ENCODE results near the gene SPATA18. TPM values are rescaled to one million over a fixed set of nuclear protein-coding genes. Genes with fewer than 3 reads are reported as not detected.
"Not testable (repeated sequence)": the region's sequence is repeated elsewhere in the genome, so short reads cannot be mapped to it uniquely, and the experiment has no call there.

Gene SPATA18
- total RNA-seq, 1 donor from 2014 or later: 12.4 TPM

DNA sequence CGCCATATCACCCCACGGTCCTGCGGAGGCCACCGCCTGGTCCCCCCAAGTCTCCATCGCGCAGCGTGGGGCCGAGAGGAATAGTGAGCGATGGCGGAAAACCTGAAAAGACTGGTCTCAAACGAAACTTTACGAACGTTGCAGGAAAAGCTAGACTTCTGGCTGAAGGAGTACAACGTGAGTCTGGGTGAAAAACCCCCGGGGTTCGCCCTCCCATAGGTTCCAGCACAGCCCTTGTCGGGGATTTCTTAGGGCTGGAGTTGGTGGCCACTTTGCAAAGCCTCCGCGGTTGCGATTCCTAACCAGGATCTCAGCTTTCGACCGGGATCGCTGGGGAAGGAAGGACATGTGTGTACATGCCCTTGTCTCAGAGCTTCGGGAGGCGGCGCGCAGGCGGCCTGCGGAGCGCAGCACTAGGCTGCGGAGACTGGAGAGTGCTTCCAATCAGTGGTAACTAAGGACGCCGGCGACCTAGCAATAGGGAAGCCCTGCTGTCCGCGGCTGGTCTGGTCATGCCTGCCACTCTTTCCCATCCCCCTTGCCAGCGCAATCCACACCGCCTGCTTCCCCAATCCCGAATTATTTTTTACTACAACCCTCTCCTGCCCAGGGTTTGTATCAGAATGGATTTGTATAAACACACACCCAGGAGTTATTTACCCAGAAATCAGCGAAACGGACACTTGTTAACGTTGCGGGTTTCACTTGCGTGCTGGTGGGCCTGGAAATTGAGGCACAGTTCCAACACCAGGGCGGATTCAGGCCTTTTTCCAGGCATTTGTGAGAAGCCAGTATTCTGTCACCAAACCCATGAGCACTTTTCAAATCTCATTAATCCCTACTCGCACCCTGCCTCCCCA is 741 bp downstream of the SPATA18 start:
- peak; percentile 81 for DNase-seq (ENCODE audit: low spot score)

DNA sequence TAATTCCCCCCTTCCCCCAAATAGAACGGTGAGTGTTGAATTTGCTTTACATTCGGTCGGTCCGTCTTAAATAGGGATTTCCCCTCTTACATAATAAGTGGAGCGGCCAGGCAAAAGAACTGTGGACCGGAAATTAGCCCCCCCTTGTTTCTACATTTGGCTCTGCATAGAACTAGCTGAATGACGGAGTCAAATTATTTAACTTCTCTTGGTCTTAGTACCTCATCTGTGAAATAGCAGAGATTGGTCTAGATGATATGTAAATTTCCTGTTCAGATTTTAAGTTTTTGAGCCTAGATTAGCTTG is 1.3 kb downstream of the SPATA18 start:
- no peak for DNase-seq (ENCODE audit: low spot score)

DNA sequence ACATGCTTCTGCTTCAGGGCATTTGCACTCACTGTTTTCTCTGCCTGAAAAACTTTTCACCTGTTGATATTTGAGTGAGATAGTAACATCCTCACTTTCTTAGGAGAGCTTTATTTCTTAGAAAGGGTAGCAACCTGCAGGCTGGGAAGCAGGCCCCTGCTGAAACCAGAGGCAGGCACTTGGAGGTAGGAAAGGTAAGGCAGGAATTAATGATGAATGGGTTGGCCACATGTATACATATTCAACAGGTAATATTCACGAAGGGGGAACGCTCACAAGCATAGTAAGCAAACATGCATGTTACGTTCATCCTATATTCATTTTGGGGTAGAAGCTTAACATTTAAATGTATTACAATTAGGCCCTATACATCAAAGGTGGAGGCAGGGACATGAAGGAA is 3.1 kb downstream of the SPATA18 start:
- no peak for DNase-seq (ENCODE audit: low spot score)

DNA sequence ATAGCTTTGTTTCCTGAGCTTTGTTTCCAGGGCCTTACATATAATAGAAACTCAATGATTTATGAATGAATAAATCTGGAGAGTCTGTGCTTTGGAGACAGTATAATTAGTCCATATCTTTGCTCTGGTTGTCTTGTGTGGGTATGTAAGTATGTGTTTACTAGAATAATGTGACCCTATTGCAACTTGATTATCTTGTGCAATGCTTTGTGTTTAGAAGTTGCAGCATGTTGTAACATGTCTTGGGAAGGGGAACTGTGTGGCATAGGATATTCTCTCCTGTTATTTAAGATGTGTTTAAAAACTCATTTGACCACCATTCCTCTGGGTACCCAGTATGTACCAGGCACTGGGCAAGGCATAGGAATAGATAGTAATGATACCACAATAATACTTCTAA is 6.1 kb downstream of the SPATA18 start:
- no peak for DNase-seq (ENCODE audit: low spot score)

DNA sequence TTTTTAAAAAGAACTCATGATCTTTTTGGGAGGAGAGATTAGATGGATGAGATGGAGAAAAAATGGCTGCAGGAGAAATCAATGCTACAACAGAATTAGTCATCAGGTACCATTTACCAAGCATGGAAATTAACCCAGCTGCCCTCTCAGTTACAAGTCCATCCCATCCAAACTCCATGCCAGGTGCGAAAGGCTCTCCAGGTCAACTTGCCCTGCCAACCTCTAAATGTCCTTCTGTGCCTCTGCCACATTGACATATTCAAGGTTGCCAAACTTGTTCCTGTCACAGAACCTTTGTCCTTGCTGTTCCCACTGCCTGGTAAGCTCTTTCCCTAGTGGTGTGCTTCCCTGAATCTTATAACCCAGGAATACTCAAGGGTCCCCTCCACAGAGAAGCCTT is 7.2 kb downstream of the SPATA18 start:
- no peak for DNase-seq (ENCODE audit: low spot score)

DNA sequence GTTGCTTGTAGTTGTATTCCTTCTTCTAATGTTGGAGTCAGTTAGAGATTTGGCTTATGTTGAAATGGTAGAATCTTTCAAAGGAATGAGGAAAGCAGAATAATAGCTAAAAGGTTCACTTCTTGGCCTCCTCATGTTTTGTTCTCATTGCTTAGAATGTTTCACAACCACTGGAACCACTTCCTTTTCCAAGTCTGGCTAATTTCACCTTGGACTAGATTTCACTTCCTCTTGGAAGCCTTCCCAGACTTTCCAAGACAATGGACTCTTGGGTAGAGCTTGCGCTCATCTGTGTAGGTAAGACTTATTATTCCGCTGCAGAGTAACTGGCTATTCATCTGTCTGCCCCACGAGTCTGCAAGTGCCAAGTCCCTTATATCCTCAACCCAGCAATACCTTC is 8.3 kb downstream of the SPATA18 start:
- DNase-seq (ENCODE audit: low spot score): no peak

DNA sequence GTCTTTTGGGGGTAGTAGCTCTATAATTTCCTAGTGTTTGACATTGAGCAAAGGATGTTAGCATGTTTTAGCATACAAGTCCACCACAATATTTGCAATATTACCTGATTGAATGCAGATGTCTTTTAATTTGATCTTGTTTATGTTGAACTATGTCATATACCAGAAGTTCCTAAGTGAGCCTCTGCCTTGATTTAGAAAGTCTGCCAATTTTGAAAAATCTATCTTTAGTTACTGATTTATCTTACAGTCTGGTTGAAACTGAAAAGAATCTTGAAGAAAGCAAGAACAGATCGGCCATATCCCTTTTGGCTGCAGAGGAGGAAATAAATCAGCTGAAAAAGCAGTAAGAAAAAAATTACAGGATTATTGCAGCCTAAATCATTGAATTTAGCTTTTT is 18.5 kb downstream of the SPATA18 start:
- no peak for DNase-seq (ENCODE audit: low spot score)

DNA sequence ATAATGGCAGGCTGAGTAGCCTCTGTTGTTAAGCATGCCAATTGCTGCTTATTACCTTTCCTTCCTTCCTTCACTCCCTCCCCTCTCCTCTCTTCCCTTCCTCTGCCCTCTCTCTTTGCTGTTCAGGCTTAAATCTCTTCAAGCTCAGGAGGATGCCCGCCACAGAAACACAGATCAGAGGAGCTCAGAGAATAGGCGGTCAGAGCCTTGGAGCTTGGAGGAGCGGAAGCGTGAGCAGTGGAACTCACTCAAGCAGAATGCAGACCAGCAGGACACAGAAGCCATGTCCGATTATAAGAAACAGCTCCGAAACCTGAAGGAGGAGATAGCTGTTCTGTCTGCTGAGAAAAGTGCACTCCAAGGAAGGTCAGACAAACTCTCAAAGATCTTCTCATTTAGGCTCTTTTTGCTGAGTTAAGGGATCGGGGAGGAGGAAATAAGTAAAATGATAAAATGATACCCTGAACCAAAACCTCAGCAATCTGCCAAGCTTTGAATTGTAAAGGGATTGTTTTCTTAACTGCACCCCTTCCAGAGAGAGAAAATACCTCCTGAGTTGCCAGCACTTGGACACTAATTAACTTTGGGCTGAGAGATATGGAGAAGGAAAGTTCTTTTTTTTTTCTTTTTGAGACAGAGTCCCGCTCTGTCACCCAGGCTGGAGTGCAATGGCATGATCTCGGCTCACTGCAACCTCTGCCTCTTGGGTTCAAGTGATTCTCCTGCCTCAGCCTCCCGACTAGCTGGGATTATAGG is 20.9 kb downstream of the SPATA18 start:
- DNase-seq (ENCODE audit: low spot score): no peak

DNA sequence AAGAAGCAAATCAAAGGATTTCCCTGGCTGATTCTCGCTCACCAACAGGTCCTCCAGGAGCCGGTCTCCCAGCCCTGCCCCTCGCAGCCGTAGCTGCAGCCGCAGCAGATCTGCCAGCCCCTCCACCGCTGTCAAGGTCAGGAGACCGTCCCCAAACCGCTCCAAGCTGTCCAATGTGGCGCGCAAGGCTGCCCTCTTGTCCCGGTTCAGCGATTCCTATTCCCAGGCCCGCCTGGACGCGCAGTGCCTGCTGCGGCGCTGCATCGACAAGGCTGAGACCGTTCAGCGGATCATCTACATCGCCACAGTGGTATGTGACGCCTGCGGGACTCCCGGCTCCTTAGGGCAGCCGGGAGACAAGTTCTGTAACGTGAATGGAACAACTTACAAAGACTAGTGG is 25.6 kb downstream of the SPATA18 start:
- DNase-seq (ENCODE audit: low spot score): no peak

DNA sequence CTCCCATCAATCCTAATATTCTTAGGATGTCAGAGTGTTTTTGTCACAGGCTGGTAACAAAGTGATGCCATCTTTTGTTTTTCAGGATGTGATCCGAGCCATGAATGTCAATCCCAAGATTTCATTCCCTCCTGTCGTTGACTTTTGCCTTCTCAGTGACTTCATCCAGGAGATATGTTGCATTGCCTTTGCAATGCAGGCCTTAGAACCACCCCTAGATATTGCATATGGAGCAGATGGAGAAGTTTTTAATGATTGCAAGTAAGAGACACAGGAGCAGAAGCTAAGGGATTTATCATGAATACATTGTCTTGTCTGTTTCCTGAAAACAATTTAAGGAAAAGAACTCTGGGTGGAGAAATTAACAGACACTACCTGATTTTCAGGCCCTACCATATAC is 28.6 kb downstream of the SPATA18 start:
- no peak for DNase-seq (ENCODE audit: low spot score)

DNA sequence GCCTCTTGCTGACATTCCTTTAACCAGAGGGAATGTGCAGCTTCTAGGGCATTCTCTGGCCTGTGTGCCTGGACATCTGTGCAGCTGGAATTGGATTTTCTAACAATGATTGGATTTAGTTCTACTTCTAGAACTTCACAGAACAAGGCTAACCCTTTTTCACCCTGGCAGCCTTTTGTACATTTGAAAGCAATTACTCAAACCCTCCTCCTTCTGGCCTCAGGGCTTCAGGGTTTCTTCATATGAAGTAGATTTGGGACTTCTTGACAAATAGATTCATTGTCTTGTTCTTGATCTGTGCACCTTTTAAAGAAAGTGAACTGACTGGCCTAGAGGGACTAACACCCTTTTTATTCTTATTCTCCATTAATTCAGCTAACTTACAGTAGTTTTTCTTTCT is 30.1 kb downstream of the SPATA18 start:
- no peak for DNase-seq (ENCODE audit: low spot score)

DNA sequence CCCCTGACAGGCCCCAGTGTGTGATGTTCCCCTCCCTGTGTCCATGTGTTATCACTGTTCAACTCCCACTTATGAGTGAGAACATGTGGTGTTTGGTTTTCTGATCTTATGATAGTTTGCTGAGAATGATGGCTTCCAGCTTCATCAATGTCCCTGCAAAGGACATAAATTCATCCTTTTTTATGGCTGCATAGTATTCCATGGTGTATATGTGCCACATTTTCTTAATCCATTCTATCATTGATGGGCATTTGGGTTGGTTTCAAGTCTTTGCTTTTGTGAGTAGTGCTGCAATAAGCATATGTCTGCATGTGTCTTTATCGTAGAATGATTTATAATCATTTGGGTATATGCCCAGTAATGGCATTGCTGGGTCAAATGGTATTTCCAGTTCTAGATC is 35.3 kb downstream of the SPATA18 start:
- DNase-seq (ENCODE audit: low spot score): not testable (repeated sequence)

DNA sequence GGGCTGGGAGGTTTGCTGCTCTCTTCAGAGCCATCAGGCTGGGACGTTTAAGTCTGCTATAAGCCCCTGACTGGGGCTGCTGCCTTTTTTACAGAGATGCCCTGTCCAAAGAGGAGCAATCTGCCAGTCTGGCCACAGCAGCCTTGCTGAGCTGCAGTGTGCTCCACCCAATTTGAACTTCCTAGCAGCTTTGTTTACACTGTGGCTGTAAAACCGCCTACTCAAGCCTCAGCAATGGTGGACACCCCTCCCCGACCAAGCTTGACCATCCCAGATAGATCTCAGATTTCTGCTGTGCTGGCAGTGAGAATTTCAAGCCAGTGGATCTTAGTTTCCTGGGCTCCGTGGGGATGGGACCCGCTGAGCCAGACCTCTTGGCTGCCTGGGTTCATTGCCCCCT is 40.7 kb downstream of the SPATA18 start:
- no peak for DNase-seq (ENCODE audit: low spot score)

DNA sequence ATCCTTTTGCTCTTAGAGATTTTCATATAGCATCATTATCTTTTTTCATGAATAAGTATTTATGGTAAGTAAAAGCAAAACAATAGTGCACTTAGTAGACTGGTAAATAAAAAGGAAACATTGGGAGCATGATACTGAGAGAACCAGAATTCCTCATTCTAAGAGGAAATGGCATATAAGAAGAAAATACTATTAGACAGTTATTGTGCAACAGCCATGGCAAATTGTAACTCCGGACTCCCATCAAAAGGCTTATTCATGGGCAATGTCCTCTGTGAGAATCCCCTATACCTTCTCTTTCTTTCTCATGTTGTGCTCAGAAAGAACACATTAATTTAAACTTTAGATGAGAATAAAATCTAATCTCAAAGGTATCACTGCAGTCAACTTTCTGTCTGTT is 42.4 kb downstream of the SPATA18 start:
- DNase-seq (ENCODE audit: low spot score): no peak

DNA sequence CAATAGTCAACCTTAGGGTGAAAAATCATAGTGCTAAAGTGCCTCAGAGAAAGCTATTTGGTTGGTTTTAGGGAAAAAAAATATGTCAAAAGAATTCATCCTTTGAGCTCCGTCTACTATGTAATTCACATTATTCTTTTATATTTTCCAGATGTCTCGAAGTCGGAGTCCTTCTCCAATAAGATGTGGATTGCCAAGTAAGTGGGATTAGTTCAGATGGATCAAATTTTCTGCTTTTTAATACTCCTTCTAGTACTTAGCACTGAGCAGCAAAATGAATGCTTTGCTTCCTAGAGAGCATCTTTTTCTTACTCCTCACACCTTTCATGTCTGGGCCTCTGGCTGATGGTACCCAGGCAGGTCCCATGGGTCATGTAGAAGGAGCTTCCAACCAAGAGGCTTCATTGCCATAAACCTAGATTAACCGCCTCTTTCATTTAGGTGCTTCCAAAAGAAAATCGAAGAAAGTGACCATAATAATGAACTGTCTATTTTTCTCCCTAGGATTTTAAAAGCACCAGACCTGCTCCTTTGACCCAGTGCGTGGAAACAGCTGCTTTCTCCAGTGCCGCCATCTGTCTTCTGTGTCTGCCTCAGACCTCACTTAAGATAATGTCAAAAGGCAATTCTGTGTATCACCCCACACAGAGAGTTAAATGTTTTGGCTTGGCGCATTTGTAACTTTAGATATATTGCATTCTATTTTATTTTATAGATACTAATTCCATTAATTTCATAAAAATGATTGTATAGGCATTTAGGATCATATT is 43.5 kb downstream of the SPATA18 start:
- DNase-seq (ENCODE audit: low spot score): no peak

DNA sequence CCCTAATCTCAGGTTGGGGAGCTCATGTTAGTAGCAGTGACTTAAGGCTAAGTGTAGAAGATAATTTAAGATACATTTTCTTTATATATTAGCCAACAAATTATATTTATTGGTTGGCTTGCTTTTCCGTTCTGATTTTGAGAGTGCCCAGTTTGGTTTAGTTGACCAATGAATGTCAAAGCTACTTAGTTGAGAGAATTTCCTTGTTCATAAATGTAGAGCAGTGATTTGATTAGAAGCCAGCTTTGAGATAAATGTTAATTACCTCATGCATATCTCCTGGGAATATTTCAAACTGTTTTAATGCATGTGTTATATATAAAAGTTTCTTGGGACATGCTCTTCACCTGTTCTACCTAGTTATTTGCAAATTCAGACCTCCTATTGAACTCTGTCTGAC is 44.3 kb downstream of the SPATA18 start:
- DNase-seq (ENCODE audit: low spot score): no peak

DNA sequence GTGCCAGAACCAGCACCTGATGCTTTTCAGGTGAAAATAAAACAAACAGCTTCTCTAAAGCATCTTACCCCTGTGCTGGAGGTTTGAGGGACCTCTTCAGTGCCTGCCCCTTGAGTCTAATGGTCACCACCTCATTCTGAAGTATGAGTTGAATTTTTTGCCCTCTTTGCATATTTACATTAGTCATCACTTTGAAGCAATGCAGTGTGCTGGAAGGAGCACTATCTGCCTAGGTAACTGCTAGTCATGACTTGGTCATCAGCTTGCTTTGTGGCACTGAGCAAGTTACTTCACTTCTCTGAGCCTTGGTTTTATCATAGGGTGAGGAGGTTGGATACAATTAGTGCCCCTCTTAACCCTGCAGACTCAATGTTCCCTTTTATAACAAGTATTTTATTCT is 44.9 kb downstream of the SPATA18 start:
- DNase-seq (ENCODE audit: low spot score): no peak

DNA sequence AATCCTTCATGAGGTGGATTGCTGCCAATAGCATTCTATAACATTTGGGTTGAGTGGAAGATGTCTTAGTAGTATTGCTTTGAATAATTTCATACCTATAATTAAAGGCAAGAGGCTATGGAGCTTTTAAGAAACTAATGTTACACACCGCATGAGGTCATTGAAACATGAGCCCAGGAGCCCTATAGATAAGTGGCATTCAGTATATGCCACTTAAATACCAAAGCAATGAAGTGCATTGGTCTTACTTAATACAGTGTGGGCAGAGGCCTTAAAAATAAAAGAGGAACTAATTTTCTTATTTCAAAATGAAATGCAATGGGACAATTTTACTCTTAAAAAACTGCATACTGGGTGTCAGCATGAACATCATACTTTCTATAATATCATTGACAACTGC is 47.5 kb downstream of the SPATA18 start:
- DNase-seq (ENCODE audit: low spot score): no peak

DNA sequence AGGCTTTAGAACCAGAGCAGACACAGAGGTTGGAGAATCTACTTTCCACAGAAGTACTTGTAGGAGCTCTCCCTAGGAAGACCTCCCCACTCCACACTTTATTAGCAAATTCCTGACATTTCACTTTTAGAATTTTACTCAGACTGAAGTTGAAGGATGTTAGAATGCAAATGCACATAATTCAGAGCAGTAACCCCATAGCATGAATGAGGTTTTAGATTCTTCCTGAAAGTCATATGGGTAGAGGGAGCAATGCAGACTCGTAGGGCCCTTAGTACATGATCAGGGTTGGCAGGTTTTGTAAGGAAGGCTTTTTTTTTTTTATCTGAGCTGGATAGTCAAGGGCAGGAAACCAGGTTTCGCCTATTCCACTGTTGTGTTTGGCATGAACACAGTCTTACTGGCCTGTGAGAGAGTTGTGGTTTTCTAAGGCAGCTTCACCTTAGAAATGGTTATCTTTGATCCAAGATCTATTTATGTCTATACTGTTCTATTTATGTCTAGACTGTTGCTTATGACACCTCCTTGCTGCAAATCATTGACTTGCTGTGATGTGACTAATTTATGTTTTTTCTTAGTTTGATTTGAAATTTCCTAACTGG is 48.9 kb downstream of the SPATA18 start:
- DNase-seq (ENCODE audit: low spot score): no peak

DNA sequence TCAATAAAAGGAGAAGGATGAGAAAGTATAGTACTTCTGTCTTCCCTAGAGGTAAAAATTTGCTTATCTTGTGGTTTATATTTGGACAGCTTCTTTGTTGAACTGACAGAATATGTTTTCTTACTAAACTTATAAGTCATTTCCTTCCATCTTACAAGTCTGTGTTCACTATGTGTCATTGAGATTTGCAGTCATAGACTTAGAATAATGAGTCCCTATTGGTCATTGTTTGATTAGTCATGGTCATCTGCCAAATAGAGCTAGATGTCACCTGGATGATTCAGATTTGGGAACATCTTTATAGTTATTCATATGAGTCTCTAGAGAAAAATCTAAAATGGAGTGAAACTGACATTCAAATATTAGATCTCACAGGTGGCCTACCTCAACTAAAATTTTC is 51.5 kb downstream of the SPATA18 start:
- no peak for DNase-seq (ENCODE audit: low spot score)

DNA sequence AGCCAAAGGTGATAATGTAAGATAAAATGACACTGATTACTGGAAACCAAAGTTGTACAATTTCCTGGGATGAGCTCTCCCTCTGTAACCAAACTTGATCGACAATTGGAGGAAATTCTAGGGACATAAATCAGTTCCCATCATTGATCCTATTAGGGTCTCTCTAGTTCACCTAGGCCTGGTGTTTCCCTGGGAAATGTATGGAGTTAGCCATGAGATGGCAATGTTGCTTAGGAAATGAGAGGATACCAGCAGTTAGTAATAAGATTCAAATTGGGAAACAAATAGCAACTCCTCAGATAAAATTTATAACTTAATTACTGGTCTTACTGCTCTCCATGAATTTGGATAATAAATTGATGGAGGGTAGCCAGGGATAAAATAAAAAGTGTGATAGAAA is 52.2 kb downstream of the SPATA18 start:
- DNase-seq (ENCODE audit: low spot score): no peak

DNA sequence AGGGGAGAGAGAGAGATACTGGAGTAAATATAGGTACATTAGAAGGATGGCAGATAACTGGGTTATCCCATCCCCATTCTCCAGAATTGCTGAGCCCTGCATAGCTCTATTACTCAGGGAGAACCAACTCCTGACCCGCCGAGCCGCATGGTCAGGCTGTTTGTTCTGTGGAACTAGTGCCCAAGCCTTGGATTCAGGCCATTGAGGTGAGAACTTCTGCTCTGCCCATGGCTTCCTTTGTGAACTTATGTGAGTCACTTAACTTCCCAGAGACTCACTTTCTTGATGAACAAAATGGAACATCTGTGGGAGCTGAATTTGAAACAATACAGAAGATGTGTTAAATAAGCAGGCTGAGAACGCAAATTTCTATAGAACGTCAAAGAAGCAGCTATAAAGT is 54.2 kb downstream of the SPATA18 start:
- no peak for DNase-seq (ENCODE audit: low spot score)

All from ureter (tissue), 1 donor.